K562 (cell line): ENCODE results near the gene POLR3K. TPM values are rescaled to one million over a fixed set of nuclear protein-coding genes. Genes with fewer than 3 reads are reported as not detected.

ENCODE experiments used
- ATAC-seq: fragments of 200-7000 bp; cut with Tn5 transposase; 3 replicates; pipeline ENCODE4 v1.9.1; 2020; ENCODE audit warnings: moderate library complexity
- BruUV-seq: library from RNA; stranded (reverse); fragments of 400-500 nt; replicated peaks from 2 replicates; lab custom pipeline; 2021; lab: Mats Ljungman, UMichigan
- CTCF ChIA-PET: fragments of 300-600 bp; formaldehyde crosslinking; extraction: SDS; loops from one replicate; lab custom pipeline; 2021; ENCODE audit warnings: low intra/inter-chr PET ratio; lab: Yijun Ruan, JAX
- POLR2A ChIA-PET: fragments of 300-600, 350-650 bp; sonication (Branson Sonifier 250); formaldehyde crosslinking; extraction: SDS; loops from one replicate; lab custom pipeline; 2021; ENCODE audit warnings: antibody characterized with exemption, inconsistent platforms; lab: Yijun Ruan, JAX
- DNase-seq, 4 experiments: peaks; one replicate each; pipeline versions ENCODE4 v3.0.0 to v3.0.0-alpha.2; 2011 to 2018; ENCODE audit warnings: low spot score in 3 of 4, mixed read lengths in 3 of 4; ENCODE audit errors: extremely low read depth in 1 of 4
- FAIRE-seq: peaks from 2 replicates; lab custom pipeline; 2011; peaks lifted over from hg19 to GRCh38; lab: Jason Lieb, UNC
- H2AFZ ChIP-seq: 2 replicates; pipeline ENCODE4 v1.6.0; 2011; ENCODE audit warnings: low read depth, low read length, control low read depth, inconsistent platforms
- H3K27ac ChIP-seq: fragments of 200-600 bp; 3 replicates; pipeline ENCODE4 v1.8.0; 2011; ENCODE audit warnings: low read depth, mild to moderate bottlenecking, control low read depth, inconsistent platforms, low read length, moderate library complexity, mixed read lengths; ENCODE audit errors: extremely low read depth
- H3K27me3 ChIP-seq, 2 experiments: fragments of 300-600 bp in 1 of 2; 2 replicates in 1 of 2; 3 replicates in 1 of 2; pipeline versions ENCODE4 v1.6.0 to v1.8.0; 2011; ENCODE audit warnings: inconsistent platforms in 2 of 2, low read length in 2 of 2, mild to moderate bottlenecking in 1 of 2, mixed read lengths in 1 of 2, moderate library complexity in 1 of 2; ENCODE audit not compliant: control insufficient read depth in 2 of 2, insufficient read depth in 2 of 2
- H3K36me3 ChIP-seq: fragments of 300-600 bp; 3 replicates; pipeline ENCODE4 v1.8.0; 2011; ENCODE audit warnings: mild to moderate bottlenecking, low read length, inconsistent platforms; ENCODE audit not compliant: control insufficient read depth, insufficient read depth
- H3K4me1 ChIP-seq, 2 experiments: fragments of 200-600 bp in 1 of 2; replicated peaks in 1 of 2; 2 replicates in 1 of 2; 3 replicates in 1 of 2; pipeline versions ENCODE4 v1.5.1 to v1.8.0; 2011; ENCODE audit warnings: inconsistent platforms in 2 of 2, low read length in 2 of 2, mild to moderate bottlenecking in 1 of 2, mixed read lengths in 1 of 2, moderate library complexity in 1 of 2; ENCODE audit not compliant: control insufficient read depth in 2 of 2, insufficient read depth in 2 of 2
- H3K4me2 ChIP-seq: 2 replicates; pipeline ENCODE4 v1.6.1; 2011; ENCODE audit warnings: low read length, control low read depth, inconsistent platforms, mixed read lengths; ENCODE audit not compliant: insufficient read depth
- H3K4me3 ChIP-seq: fragments of 200-600 bp; sonication (generic), shearing (Covaris generic); 2 replicates; pipeline ENCODE4 v1.5.1; 2016; ENCODE audit warnings: control low read depth, inconsistent platforms
- H3K79me2 ChIP-seq: fragments of 200-600 bp; 3 replicates; pipeline ENCODE4 v1.8.0; 2011; ENCODE audit warnings: low read length, inconsistent platforms; ENCODE audit not compliant: control insufficient read depth, insufficient read depth
- H3K9ac ChIP-seq, 2 experiments: 2 replicates each; pipeline versions ENCODE4 v1.6.0 to v1.6.1; 2011; ENCODE audit warnings: low read depth in 2 of 2, low read length in 2 of 2, control low read depth in 1 of 2, inconsistent platforms in 1 of 2, mild to moderate bottlenecking in 1 of 2, mixed read lengths in 1 of 2; ENCODE audit not compliant: insufficient read depth in 1 of 2
- H3K9me1 ChIP-seq: one replicate; pipeline ENCODE4 v1.6.0; 2011; ENCODE audit warnings: inconsistent platforms, mild to moderate bottlenecking, low read length, moderate library complexity; ENCODE audit not compliant: control insufficient read depth, insufficient read depth
- H3K9me3 ChIP-seq: replicated peaks from 2 replicates; pipeline ENCODE4 v1.5.1; 2011; ENCODE audit warnings: low read depth, low read length, inconsistent platforms; ENCODE audit not compliant: control insufficient read depth, insufficient read depth
- H4K20me1 ChIP-seq: replicated peaks from 2 replicates; pipeline ENCODE4 v1.6.1; 2011; ENCODE audit warnings: low read length, inconsistent platforms, mixed read lengths; ENCODE audit not compliant: control insufficient read depth, insufficient read depth
- NCOA2 ChIP-seq, 2 experiments: fragments of 450-650 bp; IDR thresholded peaks; 2 replicates each; pipeline ENCODE4 v1.6.1; 2018; ENCODE audit warnings: mild to moderate bottlenecking in 2 of 2, moderate library complexity in 1 of 2; ENCODE audit not compliant: partially characterized antibody in 2 of 2
- NELFE ChIP-seq: IDR thresholded peaks from 2 replicates; pipeline ENCODE4 v1.6.1; 2011; ENCODE audit warnings: mild to moderate bottlenecking; ENCODE audit not compliant: insufficient read depth, insufficient read length
- WGBS: fragments of 100-300 bp; shearing (Covaris generic); methylation state at CpG from one replicate; pipeline ENCODE4 v1.1.6; 2016; ENCODE audit warnings: low coverage, mixed read lengths; ENCODE audit not compliant: insufficient coverage; ENCODE audit errors: missing lambda C conversion rate; 5-methylcytosine and 5-hydroxymethylcytosine counted together
- in situ Hi-C: fragments of 300-500 bp; cut with MboI; formaldehyde crosslinking; loops from 4 replicates; pipeline ENCODE4 v1.15.0; 2018; ENCODE audit warnings: inconsistent platforms, mixed read lengths
- intact Hi-C: fragments of 100-400 bp; cut with micrococcal nuclease; formaldehyde crosslinking; loops from 2 replicates; pipeline ENCODE4 v1.14.2; 2022
- polyA plus RNA-seq, 8 experiments: library from polyadenylated mRNA; depleted of rRNA in 4 of 8; stranded (reverse) in 5 of 8; unstranded in 3 of 8; fragments of >200 nt; fragmentation: Nextera tagmentation in 2 of 8; fragmentation: Illumina TruSeq in 1 of 8; extraction: Ambion mirVana in 2 of 8; extraction: Trizol in 1 of 8; gene quantifications; 2 replicates each; pipeline versions ENCODE4 v1.2.1 to v1.2.3, GENCODE V29; 2011 to 2014; ENCODE audit warnings: inconsistent platforms in 1 of 8, missing spikeins in 1 of 8
- total RNA-seq, 7 experiments: library from RNA; depleted of rRNA in 6 of 7; stranded (reverse); fragments of >200 nt in 6 of 7; fragmentation: Illumina TruSeq in 2 of 7; extraction: Trizol in 2 of 7; gene quantifications; 2 replicates each; pipeline versions ENCODE4 v1.2.1 to v1.2.3, GENCODE V29; 2011 to 2021; ENCODE audit warnings: low replicate concordance in 1 of 7
- TF ChIP-seq, protein P1 (sequence below): fragments of 450-650 bp; IDR thresholded peaks from one replicate; pipeline ENCODE4 v1.6.1; 2018; ENCODE audit warnings: mild to moderate bottlenecking, moderate library complexity; ENCODE audit not compliant: partially characterized antibody

Gene POLR3K
- total and polyA plus RNA-seq, 9 of the 15 experiments (the other 6 are each of a cell fraction or from before 2014, with no cell fraction given) = 42.1 to 315 (median 86.7) TPM

DNA sequence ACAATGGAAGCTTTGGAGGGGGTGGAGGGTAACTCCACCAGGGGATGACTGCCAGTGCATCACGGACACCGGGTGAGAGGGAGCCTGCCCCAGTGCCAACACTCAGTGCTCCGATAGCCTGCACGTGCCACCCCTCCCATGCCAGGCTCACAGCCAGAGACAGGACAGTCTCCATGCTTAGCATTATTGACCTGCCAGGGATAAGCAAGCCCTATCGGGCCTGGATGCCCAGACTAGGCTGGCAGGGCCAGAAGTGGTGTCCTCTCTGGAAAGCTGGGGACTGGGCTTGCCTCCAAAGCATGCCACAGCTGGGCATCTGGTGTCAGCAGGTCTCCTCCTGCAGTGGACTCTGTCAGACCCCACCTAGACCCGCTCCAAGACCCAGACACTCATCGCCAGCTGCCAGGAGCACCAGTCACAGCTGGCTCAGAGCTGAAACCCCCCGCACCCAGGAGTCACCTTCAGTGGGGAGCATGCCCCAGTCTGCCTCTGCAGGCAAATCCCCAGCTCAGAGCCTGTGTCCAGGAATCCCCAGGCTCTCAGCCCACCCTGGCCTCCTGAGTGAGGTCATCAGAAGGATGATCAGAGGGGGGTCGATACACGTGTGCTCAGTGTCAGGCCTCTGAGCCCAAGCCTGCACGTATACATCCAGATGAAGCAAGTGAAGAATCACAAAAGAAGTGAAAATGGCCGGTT is 20.8 kb upstream of the POLR3K start:
- no peak overlapping the region for H3K27ac ChIP-seq
- intact Hi-C loops (no loop called here), in situ Hi-C loops (no loop called here)
- WGBS = 63% methylated on average over 12 of the region's 12 CpGs
- H3K27me3 ChIP-seq = no peaks in the 10 kb centered on the region
- peaks cover under 1% of the 10 kb centered on the region; the same call in 1 of the 3 replicates for H3K36me3 ChIP-seq
- peaks cover 22% of the 10 kb centered on the region for H3K79me2 ChIP-seq
- ChIA-PET POLR2A (interaction anchor here (0.8 kb wide), 1 partner anchor 10 kb away, joined by 3 read pairs; no protein-coding TSS in a partner anchor), CTCF (no interaction called here)
- H3K4me1 ChIP-seq = peaks cover 32 to 76% of the 10 kb centered on the region in 2 experiments
- DNase-seq (no peak), ATAC-seq (no peak), FAIRE-seq (no peak)
- H3K4me2 ChIP-seq = no peak overlapping the region
- peaks cover 5% of the 10 kb centered on the region for H3K9me1 ChIP-seq
- H3K9me3 ChIP-seq = no peaks in the 10 kb centered on the region; the same call in 1 of the 2 replicates
- H3K4me3 ChIP-seq = no peak overlapping the region
- H2AFZ ChIP-seq = no peak overlapping the region
- H4K20me1 ChIP-seq = peaks cover 12% of the 10 kb centered on the region
- H3K9ac ChIP-seq = peak overlapping the region in 1 of 2 experiments; percentile 31; a peak in 1 of 4 replicates
- TF ChIP-seq NELFE (no peak), NCOA2 (IDR thresholded peaks at IDR 0.05; ENCODE audit: partially characterized antibody in 2 of 2) (no peak)
- TF ChIP-seq, protein P1, sequence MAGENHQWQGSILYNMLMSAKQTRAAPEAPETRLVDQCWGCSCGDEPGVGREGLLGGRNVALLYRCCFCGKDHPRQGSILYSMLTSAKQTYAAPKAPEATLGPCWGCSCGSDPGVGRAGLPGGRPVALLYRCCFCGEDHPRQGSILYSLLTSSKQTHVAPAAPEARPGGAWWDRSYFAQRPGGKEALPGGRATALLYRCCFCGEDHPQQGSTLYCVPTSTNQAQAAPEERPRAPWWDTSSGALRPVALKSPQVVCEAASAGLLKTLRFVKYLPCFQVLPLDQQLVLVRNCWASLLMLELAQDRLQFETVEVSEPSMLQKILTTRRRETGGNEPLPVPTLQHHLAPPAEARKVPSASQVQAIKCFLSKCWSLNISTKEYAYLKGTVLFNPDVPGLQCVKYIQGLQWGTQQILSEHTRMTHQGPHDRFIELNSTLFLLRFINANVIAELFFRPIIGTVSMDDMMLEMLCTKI = no peak
- no TSS peak for BruUV-seq
